A673 (cell line): ENCODE measurements around the gene KMT5B. TPM values are rescaled to one million over a fixed set of nuclear protein-coding genes. Genes with fewer than 3 reads are reported as not detected.

Experiments
- BruUV-seq: library from RNA; stranded (reverse); fragments of 400-500 nt; replicated peaks from 2 replicates; lab custom pipeline; 2021; lab: Mats Ljungman, UMichigan
- CTCF ChIA-PET: fragments of 300-600 bp; sonication (Branson Sonifier 250); formaldehyde crosslinking; loops from one replicate; lab custom pipeline; 2022; ENCODE audit warnings: antibody characterized with exemption; lab: Charles Lee
- POLR2A ChIA-PET: fragments of 300-600 bp; sonication (Branson Sonifier 250); formaldehyde crosslinking; loops from one replicate; lab custom pipeline; 2022; ENCODE audit warnings: antibody characterized with exemption; ENCODE audit not compliant: low non-redundant PET; lab: Charles Lee
- DNase-seq: peaks from one replicate; pipeline ENCODE4 v3.0.0-alpha.2; 2015; ENCODE audit warnings: low spot score
- H3K27ac ChIP-seq: fragments of 200-600 bp; sonication (generic); 2 replicates; pipeline ENCODE4 v1.5.1; 2016; ENCODE audit warnings: mixed run types, low read depth, mild to moderate bottlenecking, mixed read lengths, antibody characterized with exemption, low read length; ENCODE audit not compliant: poor library complexity, severe bottlenecking
- H3K27me3 ChIP-seq: fragments of 200-600 bp; sonication (generic); replicated peaks from 2 replicates; pipeline ENCODE4 v1.6.1; 2017; ENCODE audit warnings: mixed run types, low read depth, mild to moderate bottlenecking, mixed read lengths, antibody characterized with exemption, low read length; ENCODE audit not compliant: insufficient read depth, poor library complexity
- H3K36me3 ChIP-seq: fragments of 200-600 bp; sonication (generic); 2 replicates; pipeline ENCODE4 v1.6.1; 2016; ENCODE audit warnings: mixed run types, mild to moderate bottlenecking, mixed read lengths, antibody characterized with exemption, low read length; ENCODE audit not compliant: insufficient read depth, poor library complexity, severe bottlenecking
- H3K4me1 ChIP-seq: fragments of 200-600 bp; sonication (generic); 2 replicates; pipeline ENCODE4 v1.6.1; 2017; ENCODE audit warnings: mixed run types, mild to moderate bottlenecking, mixed read lengths, antibody characterized with exemption, low read length; ENCODE audit not compliant: insufficient read depth, poor library complexity, severe bottlenecking
- H3K4me3 ChIP-seq: fragments of 200-600 bp; sonication (generic); 2 replicates; pipeline ENCODE4 v1.5.1; 2016; ENCODE audit warnings: low read depth, mixed run types, mild to moderate bottlenecking, mixed read lengths, low read length; ENCODE audit not compliant: poor library complexity, severe bottlenecking
- H3K9me3 ChIP-seq: fragments of 200-600 bp; sonication (generic); 2 replicates; pipeline ENCODE4 v1.6.1; 2016; ENCODE audit warnings: mixed run types, low read depth, mild to moderate bottlenecking, mixed read lengths, antibody characterized with exemption, low read length; ENCODE audit not compliant: poor library complexity, severe bottlenecking
- CTCF ChIP-seq: fragments of 300-800, 200-600 bp; sonication (generic); conservative IDR thresholded peaks from 2 replicates; pipeline ENCODE4 v1.5.1; 2017; ENCODE audit warnings: low read depth, mild to moderate bottlenecking, antibody characterized with exemption, low read length, moderate library complexity, mixed read lengths
- EZH2 ChIP-seq: fragments of 200-600 bp; sonication (generic); IDR thresholded peaks from 2 replicates; pipeline ENCODE4 v1.6.1; 2017; ENCODE audit warnings: borderline replicate concordance, low read depth, mild to moderate bottlenecking, mixed read lengths, antibody characterized with exemption, low read length; ENCODE audit not compliant: poor library complexity, severe bottlenecking
- intact Hi-C: fragments of 100-400 bp; cut with micrococcal nuclease; formaldehyde crosslinking; loops from one replicate; pipeline ENCODE4 v1.10.0; 2022; ENCODE audit not compliant: unreplicated experiment
- total RNA-seq: library from RNA; stranded (reverse); gene quantifications from 2 replicates; pipeline ENCODE4 v1.2.3, GENCODE V29; 2021

The KMT5B gene
- total RNA-seq, 1 experiment from 2014 or later = 35.4 TPM

GRCh38 chr11:68142441-68143309 lies 70.4 kb downstream of the KMT5B start:
- H3K36me3 ChIP-seq = no peaks in the 10 kb centered on the region
- intact Hi-C loops = no loop called here
- DNase-seq = no peak
- POLR2A ChIA-PET = no interaction called here
- H3K27ac ChIP-seq = no peak overlapping the region
- H3K4me1 ChIP-seq = no peaks in the 10 kb centered on the region
- TF ChIP-seq CTCF (no peak), EZH2 (no peak)
- no TSS peak for BruUV-seq
- H3K27me3 ChIP-seq = no peaks in the 10 kb centered on the region
- no peaks in the 10 kb centered on the region for H3K9me3 ChIP-seq
- H3K4me3 ChIP-seq = no peak overlapping the region
- CTCF ChIA-PET = interaction anchor here (0.6 kb wide), 1 partner anchor 1591 kb away, joined by 5 read pairs; no protein-coding TSS in a partner anchor

GRCh38 chr11:68142028-68142412 lies 71.1 kb downstream of the KMT5B start:
- intact Hi-C loops = no loop called here
- TF ChIP-seq CTCF = no peak
- TF ChIP-seq EZH2 = no peak
- H3K4me3 ChIP-seq = no peak overlapping the region
- no peak overlapping the region for H3K27ac ChIP-seq
- no peaks in the 10 kb centered on the region for H3K9me3 ChIP-seq
- H3K36me3 ChIP-seq = no peaks in the 10 kb centered on the region
- H3K27me3 ChIP-seq = no peaks in the 10 kb centered on the region
- DNase-seq = no peak
- H3K4me1 ChIP-seq = no peaks in the 10 kb centered on the region
- ChIA-PET POLR2A (no interaction called here), CTCF (interaction anchor here (0.6 kb wide), 1 partner anchor 1590 kb away, joined by 5 read pairs; no protein-coding TSS in a partner anchor)
- no TSS peak for BruUV-seq

- Histone ChIP-seq H3K36me3 (no peaks in the 10 kb centered on the region), H3K27me3 (no peaks in the 10 kb centered on the region), H3K27ac (no peak overlapping the region), H3K4me3 (no peak overlapping the region), H3K9me3 (no peaks in the 10 kb centered on the region), H3K4me1 (no peaks in the 10 kb centered on the region)
- intact Hi-C loops = no loop called here
- TF ChIP-seq CTCF = no peak
- no peak for TF ChIP-seq EZH2
- BruUV-seq = no TSS peak
- ChIA-PET CTCF (interaction anchor here (0.6 kb wide), 1 partner anchor 1590 kb away, joined by 5 read pairs; no protein-coding TSS in a partner anchor), POLR2A (no interaction called here)
- DNase-seq = no peak
Measured at GRCh38 chr11:68141246-68142027, 71.7 kb downstream of the KMT5B start.
